ENCODE data around the gene POLR3A.

DNA sequence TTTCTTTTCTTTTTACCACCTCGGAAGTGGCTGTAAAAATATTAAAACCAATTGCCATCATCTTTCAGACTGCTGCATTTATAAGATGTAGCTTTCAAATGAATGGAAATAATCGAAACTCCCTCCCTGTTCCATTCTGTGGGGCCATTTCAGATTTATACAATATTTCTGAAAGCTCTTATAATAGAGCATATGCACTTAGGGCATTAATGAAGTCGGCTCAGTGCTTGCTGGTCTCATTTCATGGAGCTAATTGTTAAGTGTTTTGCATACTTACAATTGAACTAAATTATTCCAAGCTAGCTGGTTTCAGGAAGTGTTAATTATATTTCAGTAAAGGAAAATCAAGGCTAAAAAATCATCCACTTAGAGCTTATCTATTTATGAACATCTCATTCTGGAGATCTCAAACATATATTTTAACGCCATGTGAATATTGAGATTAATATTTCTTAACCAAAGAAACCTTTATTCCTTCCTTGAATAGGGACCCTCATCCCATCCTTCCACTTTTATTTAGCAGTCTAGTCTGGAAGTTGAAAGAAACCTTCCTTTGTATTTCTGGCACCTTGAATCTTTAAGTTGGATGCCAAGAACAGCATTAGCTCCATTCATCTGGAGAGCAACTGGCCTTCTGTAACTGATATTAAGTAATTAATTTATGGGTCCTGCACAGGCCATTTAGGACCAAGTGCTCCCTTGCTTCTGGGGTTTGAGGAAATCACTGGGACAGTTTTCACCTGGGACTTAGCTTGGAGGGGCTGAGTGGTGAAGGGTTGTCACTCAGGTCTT is 49.4 kb upstream of the POLR3A start:
- TF ChIP-seq, protein P1, sequence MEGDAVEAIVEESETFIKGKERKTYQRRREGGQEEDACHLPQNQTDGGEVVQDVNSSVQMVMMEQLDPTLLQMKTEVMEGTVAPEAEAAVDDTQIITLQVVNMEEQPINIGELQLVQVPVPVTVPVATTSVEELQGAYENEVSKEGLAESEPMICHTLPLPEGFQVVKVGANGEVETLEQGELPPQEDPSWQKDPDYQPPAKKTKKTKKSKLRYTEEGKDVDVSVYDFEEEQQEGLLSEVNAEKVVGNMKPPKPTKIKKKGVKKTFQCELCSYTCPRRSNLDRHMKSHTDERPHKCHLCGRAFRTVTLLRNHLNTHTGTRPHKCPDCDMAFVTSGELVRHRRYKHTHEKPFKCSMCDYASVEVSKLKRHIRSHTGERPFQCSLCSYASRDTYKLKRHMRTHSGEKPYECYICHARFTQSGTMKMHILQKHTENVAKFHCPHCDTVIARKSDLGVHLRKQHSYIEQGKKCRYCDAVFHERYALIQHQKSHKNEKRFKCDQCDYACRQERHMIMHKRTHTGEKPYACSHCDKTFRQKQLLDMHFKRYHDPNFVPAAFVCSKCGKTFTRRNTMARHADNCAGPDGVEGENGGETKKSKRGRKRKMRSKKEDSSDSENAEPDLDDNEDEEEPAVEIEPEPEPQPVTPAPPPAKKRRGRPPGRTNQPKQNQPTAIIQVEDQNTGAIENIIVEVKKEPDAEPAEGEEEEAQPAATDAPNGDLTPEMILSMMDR (optimal IDR thresholded peaks at IDR 0.05 in 1 of 3, IDR thresholded peaks at IDR 0.05 in 1 of 3, conservative IDR thresholded peaks at IDR 0.05 in 1 of 3; ENCODE audit: extremely low read depth in 1 of 3, insufficient read depth in 2 of 3, low read length in 3 of 3): no peak
- no peak for TF ChIP-seq EZH2 (IDR thresholded peaks at IDR 0.05; ENCODE audit: low read length)

All from keratinocyte (primary cell).